Superior temporal gyrus (tissue), 1 donor: ENCODE measurements around the gene VCPKMT.
A peak's percentile ranks its signal among the peaks of the same experiment; 100 is the strongest.

ENCODE experiments used
- DNase-seq: peaks from one replicate; pipeline ENCODE4 v3.0.0-alpha.2; 2016; ENCODE audit errors: extremely low spot score

The VCPKMT gene

DNA sequence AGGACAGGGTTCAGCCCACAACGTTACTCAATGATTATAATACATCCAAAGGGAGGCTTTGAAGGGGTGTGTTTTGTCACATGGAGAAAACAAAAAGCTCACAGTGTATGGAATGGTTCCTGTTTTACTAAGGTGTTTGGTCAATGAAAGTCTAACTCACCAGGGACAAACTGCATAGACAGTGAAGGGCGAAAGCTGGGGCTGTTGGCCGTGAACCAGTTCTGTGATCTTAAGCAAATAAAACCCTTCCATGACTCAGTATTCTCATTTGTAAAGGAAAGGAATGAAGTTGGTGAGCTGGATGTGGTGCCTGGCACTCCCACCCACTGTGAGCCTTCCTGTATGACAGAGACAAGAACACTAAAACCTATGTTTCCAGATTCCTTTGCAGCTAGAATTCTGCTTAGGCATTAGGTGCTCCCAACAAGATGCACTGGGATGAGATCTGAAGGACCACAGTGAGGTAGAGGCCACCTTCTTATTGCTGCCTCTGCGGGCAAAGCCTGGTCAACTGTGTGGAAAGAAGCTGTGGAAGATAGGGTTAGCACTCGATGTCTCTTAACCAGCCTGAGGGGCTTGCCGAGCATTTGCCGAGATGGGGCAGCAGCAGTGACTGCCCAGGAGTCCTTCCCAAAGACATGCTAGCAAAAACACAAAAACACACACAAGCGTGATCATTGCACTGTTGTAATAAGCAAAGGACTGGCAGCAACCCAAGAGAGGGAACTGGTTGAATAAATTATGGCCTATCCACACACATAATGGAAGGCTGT, 48.5 kb downstream of the VCPKMT start:
- DNase-seq = no peak

DNA sequence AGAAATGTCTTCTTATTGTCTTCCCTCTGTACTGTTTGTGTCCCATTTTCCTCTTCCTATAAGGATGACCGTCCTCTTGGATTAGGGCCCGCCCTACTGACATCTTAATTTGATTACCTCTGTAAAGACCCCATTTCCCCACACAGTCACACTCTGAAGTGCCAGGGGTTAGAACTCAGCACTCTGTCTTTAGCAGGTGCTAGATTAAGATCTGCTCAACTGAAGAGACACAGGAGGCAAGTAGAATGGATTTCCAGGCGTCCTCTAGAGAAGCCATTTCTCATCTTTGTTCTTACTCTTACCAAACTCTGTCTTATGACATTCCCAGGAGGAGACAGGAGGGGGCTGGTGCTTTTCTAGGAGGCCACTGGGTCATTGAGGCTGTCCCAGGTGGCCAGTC, 50.8 kb downstream of the VCPKMT start:
- no peak for DNase-seq

DNA sequence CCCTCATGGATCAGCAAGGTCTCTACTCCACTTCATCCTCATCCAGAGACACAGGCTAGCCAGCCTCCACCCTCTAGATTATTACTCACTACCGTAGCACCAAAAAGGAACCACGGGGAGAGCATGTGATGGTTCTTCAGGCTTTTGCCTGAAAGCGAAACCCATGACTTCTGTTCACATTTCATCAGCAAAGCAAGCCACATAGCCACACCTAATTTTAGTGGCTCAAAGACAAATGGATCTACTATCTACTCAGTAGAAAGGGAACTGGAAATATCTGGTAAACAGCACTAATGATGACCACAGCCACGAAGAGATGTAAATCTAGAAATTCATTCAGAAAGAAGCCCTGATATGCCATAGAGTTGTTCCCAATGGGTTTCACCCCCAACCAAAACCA, 51.4 kb downstream of the VCPKMT start:
- DNase-seq = no peak

DNA sequence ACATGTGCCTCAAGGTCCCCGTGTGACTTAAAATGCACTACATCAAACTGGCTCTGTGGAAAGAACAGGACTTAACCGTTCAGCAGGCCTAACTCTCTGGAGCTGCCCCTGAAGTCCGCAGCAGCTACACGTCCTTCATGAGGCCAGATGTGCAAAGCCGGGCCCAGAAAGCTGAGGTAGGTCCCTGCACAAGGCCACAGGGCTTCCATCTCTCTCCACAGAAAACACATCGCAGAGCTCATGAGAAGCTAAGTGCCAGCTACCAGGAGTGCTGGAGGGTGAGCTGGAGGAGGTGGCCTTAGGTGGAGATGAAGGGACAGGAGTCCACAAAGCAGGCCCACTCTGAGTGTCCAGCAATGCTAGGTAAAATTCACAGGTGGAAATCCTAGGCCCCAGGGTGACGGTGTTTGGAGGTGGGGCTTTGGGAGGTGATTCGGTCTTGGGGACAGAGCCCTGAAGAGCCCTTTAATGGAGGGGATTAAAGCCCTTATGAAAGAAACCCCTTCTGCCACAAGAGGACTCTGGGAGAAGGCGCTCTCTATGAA, 52.4 kb downstream of the VCPKMT start:
- DNase-seq = no peak

DNA sequence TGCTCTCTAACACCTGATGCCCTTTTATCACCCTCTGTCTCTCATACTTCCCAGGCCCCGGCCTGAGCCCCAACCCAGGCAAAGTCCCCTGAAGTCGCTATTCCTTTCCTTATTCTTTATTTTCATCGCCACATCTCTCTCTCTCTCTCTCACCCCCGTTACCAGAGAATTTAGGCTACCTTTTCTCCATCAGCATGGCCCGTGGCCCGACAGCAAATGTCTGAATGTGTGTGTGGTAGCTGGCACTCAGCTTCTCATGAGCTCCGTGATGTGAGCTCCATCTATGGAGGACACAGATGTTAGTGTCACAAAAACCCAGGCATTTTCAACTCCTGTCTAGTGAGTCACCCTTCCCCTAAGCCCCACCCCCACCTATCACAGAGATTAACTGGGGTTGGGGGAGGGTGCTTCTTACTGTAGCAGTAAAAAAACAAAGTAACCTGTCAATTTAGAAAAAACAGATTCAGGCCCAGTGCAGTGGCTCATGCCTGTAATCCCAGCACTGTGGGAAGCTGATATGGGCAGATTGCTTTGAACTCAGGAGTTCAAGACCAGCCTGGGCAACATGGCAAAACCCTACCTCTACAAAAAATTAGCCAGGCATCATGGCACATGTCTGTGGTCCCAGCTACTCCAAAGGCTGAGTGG, 53.8 kb downstream of the VCPKMT start:
- no peak for DNase-seq

DNA sequence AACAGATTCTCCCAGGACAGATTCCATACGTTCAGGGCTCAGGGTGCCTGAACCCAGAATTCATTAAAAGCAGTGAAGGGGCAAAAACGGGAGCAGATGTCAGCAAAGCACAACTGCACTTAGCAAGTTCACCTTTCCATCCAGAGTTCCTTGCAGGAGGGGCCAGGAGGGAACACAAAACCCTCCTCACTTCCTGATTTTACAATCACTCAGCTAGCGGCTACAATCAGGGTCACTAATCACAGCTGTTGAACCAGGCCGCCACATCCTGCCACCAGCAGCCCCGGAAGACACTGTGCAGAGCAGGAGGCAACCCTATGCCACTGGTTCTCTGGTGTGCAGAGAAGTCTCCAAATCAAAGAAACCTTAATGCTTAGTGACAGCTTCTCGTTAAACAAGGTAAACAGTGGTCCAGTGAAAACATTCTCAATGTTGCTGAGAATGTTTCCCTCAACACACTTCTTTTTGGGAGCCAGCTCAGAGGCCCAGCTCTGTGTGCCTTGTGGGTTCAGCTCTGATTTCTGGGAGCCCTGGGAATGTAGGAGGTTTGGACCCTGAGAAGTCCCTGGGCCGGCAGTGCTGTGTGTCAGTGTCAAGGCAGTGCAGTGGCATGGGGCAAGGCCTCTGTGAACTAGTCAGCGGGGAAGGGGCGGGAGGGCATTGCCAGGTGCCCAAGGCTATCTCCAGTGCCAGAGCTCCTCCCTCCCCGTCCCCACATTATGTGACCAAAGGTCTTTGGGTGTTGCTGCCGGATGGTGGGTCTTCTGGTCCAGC, 54.5 kb downstream of the VCPKMT start:
- no peak for DNase-seq

DNA sequence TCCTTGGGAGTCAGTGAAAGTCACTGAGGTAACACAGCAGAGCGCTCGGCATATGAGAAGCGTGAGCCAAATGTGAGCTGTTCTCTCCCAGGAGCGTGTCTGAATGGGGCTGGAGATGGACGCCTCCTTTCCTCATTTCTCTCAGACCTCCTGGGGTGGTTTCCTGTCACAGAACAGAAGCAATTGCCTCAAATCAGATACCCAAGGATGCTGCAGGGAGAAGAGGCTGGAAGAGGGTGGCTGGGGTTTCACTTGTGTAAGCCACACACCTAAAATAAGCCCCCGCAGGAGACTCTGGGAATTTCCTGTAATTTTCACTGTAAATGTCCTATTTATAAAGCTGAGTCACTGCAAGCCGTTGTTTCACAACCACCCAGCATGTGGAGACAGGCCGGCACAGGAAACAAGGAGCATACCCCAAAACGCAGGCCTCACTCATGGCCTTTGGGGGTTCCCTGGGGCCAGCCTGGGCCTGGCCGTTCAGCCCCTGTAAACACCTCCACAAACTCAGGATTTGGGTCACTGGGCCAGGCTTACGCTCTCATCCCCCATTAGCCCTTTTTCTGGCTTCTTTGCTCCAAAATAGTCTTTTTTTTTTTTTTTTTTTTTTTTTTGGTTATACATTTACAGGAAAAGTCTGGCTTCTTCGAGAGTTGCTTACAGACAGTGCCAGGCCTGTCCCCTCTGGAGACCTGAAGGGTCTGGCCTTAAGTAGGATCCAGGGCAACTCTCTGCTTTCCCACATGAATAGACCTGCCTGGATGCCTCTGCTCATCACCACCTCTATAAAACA, 55.3 kb downstream of the VCPKMT start:
- peak; percentile 48 for DNase-seq

DNA sequence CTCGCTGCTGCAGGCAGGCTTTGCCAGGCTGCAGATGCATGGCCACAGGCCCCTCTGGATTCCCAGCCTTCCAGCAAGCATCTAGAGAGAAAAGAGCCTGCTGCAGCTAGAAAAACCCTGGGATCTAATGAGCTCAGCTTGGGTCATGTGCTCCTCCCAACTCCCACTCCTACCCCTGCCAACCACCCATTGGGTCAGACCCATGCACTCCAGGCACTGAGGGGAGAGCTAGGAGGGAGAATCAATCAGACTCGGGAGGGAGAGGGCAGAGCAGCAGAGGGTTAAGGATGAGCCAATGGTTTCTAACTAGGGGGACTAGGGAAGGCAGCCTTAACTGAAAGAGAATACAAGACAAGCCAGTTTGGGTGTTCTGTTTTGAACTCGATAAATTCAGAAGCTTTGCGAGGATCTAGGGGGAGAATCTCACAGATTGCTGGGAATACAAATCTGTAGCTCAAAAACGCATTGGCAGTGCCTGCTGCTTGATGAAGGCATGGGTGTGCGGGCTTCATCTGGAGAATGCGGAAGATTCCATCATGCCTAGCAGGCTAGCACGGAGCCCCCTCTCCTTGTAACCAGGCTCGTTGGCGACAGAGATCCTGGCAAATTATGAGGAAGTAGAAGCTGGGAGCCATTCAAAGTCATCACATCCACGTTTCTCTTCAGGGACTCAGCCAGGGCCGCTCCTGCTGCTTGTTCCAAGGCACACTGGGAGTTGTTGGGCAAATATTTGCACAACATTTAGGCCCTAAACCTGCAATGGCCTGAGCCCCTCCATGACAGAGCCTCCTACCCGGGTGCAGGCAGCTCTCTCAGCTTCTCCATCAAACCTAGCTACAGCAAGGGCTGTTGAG, 56.4 kb downstream of the VCPKMT start:
- no peak for DNase-seq
